GM13976 (cell line): ENCODE results near the gene RFX2.

ENCODE experiments used
- DNase-seq: peaks from one replicate; pipeline ENCODE4 v3.0.0; 2012; ENCODE audit warnings: low spot score
- in situ Hi-C: fragments of 300-500 bp; cut with MboI; formaldehyde crosslinking; loops from one replicate; pipeline ENCODE4 v1.12.0; 2022; ENCODE audit warnings: low sequenced_read_pairs, mixed read lengths, inconsistent platforms; ENCODE audit not compliant: unreplicated experiment
- TF ChIP-seq, protein P1 (sequence below): IDR thresholded peaks from 2 replicates; pipeline ENCODE4 v1.5.1; 2012; ENCODE audit warnings: borderline replicate concordance, mild to moderate bottlenecking; ENCODE audit not compliant: insufficient read depth; ENCODE audit errors: extremely low read depth, missing control alignments, control extremely low read depth

The RFX2 gene

DNA sequence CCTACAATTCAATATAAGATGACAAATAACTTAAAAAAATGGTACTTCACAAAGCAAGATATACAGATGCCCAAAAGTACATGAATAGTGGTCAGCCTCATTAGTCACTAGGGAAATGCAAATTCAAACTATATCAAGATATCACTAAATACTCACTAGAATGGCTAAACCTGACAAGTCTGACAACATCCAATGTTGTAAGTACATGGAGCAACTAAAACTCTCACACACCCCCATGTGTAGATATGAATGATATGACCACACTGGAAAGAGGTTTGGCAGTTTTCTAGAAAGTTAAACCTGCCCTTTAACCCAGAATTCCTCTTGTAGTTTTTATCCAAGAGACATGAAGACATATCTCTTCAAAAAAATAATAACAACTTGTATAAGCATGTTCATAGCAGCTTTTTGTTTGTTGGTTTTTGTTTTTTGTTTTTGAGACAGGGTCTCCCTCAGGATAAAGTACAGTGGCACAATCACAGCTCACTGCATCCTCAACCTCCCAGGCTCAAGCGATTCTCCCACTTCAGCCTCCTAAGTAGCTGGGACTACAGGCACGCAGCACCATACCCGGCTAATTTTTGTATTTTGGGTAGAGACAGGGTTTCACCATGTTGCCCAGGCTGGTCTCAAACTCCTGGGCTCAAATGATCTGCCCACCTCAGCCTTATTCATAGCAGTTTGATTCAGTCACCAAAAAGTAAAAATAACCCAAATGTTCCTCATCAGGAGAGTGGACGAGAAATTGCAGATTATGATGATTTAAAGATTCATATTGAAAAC lies 55.1 kb downstream of the RFX2 start:
- TF ChIP-seq, protein P1, sequence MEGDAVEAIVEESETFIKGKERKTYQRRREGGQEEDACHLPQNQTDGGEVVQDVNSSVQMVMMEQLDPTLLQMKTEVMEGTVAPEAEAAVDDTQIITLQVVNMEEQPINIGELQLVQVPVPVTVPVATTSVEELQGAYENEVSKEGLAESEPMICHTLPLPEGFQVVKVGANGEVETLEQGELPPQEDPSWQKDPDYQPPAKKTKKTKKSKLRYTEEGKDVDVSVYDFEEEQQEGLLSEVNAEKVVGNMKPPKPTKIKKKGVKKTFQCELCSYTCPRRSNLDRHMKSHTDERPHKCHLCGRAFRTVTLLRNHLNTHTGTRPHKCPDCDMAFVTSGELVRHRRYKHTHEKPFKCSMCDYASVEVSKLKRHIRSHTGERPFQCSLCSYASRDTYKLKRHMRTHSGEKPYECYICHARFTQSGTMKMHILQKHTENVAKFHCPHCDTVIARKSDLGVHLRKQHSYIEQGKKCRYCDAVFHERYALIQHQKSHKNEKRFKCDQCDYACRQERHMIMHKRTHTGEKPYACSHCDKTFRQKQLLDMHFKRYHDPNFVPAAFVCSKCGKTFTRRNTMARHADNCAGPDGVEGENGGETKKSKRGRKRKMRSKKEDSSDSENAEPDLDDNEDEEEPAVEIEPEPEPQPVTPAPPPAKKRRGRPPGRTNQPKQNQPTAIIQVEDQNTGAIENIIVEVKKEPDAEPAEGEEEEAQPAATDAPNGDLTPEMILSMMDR: no peak
- no peak for DNase-seq
- in situ Hi-C loops: no loop called here

DNA sequence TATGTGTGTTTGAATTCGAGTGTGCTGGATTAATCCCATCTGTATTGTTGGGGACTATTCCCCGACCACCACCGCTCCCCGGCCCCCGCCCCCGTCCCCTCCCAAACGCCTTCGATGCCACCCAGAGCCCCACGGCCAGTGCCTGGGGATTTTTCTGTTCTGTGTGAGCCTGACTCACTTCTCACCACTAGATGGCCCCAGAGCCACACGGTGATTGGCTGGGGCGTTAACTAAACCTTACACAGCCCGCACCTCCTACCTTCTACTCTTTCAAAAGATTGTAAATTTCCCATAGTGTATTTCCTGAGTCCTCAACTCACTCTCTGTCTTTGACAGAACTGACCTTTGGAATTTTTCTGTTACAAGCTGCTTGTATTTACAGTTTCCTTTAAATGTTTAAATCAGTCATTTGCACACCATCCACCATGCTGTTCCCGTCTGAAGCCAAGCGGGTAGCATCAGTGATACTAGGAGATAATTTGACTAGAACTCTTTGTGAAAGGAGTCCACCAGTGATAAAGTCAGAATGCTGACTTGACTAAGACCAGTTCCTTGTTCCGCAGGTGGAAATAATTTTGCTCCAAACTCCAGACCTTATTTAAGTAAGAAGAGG lies 61.4 kb downstream of the RFX2 start:
- DNase-seq: peak; percentile 92
- in situ Hi-C loops: loop anchor here (5.0 kb wide), 1 partner anchor 73 kb away; no protein-coding TSS in a partner anchor
- TF ChIP-seq, protein P1: peak; percentile 91

DNA sequence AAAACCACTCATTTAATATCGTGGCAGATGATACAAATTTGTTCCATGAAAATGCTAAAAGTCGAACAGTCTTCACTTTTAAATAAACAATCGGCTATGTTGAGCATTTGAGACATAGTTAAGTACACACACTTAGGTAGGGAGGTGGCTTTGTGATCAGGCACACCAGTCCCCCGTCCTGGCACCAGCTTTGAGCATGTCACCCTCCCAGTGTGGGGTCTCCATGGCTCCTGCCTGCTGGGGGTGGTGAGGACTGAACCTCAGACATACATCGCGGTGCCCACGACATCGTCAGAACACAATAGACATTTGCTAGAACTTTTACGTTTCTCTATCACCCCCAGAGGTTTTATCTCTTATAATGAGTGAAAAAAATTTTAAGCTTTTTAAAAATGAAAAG lies 62.0 kb downstream of the RFX2 start:
- TF ChIP-seq, protein P1: no peak
- DNase-seq: no peak
- in situ Hi-C loops: loop anchor here (5.0 kb wide), 1 partner anchor 74 kb away; no protein-coding TSS in a partner anchor

DNA sequence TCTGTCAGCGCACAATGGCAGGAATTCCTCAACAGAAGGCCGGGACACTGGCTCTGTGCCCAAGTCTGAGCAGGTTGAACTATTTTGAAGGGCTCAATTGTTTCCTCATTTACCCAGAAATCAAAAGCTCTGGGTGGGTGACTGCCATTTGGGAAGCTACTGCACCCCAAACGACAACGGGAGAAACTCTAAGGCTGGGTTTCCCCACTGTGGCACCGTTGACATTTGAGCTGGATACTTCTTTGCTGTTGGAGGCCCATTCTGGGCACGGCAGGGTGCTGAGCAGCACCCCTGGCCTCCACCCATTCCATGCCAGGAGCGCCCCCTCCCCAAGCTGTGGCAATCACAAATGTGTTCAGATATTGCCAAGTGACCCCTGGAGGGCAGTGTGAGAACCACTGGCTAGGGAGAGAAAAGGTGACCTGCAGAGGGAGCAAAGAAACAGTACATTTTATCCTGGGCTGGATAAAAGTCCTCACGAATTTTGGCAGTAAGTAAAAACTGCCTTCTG lies 62.5 kb downstream of the RFX2 start:
- TF ChIP-seq, protein P1: peak; percentile 26
- DNase-seq: peak; percentile 58
- in situ Hi-C loops: loop anchor here (5.0 kb wide), 1 partner anchor 75 kb away; no protein-coding TSS in a partner anchor

DNA sequence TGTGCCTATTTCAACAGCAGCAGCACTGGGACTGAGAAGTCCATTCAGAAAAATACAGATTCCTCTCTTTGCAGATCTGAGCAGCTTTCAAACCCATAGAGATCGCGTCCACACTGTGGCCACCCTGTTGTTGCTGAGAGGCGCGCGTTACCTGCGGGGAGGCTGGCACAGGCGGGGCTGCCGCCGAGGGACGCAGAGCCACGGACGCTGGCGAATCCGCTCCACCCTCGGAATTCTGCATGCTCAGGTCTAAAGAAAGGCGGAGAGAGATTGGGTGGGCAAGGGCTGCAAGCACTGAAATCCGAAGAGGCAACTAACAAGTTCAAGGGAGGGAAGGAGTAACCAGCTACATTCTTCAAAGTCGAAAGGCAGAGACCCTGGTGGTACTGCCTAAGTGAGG lies 63.0 kb downstream of the RFX2 start:
- in situ Hi-C loops: loop anchor here (5.0 kb wide), 1 partner anchor 75 kb away; no protein-coding TSS in a partner anchor
- TF ChIP-seq, protein P1: no peak
- no peak for DNase-seq

DNA sequence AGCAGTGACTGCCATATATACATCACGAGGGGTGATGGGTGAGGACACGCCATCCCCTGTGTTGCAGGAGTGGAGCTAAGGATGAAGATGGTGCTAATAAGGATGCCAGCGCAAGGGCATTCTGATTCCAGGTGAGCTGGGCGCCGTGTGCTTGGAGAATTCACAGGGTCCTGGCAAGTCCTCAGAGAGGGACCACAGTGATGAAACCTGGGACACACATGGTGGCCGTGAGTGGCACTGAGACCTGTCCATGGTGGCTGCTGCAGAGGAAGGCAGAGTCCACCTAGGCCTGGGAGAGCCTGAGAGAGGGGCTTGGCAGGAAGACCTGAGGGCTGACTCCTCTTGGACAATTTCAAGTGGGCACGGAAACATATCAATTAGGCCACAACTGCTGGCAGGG lies 65.2 kb downstream of the RFX2 start:
- TF ChIP-seq, protein P1: no peak
- DNase-seq: no peak
- in situ Hi-C loops: loop anchor here (5.0 kb wide), 1 partner anchor 77 kb away; no protein-coding TSS in a partner anchor
